Testis (tissue), 2 donors: Measurements from ENCODE around the gene SNAP47.

Experiments
- POLR2A ChIP-seq: fragments of 450-650 bp; IDR thresholded peaks from one replicate; pipeline ENCODE4 v1.6.1; 2017; ENCODE audit warnings: antibody characterized with exemption, mild to moderate bottlenecking, moderate library complexity
- TF ChIP-seq, protein P1 (sequence below), 3 experiments: fragments of 450-650 bp in 2 of 3; fragments of 200-600 bp in 1 of 3; sonication (generic) in 1 of 3; IDR thresholded peaks; one replicate each; pipeline ENCODE4 v1.5.1; 2016 to 2019; ENCODE audit warnings: antibody characterized with exemption in 3 of 3, mild to moderate bottlenecking in 2 of 3, moderate library complexity in 1 of 3

DNA sequence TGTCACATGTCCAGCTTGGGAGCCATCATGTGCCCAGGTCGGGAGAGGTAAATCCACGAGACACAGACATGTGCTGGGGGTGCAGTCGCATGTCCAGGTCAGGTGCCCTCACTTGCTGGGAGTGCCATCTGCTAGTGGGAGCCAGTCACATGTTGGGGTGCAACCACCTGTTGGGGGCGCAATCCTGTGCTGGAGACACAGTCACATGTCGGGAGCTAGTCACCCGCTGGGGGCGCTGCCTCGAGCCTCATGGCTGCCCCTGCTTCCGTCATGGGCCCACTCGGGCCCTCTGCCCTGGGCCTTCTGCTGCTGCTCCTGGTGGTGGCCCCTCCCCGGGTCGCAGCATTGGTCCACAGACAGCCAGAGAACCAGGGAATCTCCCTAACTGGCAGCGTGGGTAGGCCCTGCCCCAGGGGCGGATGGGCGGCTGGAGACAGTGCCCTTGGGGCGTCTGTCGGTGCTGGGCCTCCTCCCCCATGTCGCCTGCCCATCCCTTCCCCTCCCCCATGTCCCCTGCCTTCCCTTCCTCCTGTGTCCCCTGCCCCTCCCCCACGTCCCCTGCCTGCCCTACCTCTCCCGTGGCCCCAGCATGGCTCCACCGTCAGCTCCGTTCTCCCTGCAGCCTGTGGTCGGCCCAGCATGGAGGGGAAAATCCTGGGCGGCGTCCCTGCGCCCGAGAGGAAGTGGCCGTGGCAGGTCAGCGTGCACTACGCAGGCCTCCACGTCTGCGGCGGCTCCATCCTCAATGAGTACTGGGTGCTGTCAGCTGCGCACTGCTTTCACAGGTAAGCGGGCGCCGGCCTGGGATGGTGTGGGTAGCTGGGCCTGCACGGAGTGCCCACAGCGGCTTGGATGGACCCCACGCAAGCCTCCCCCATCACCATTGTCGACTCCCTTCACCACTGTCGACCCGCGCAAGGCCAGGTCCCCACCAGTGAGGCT is 80.5 kb downstream of the SNAP47 start, which contains the start of gene PRSS38:
- TF ChIP-seq, protein P1, sequence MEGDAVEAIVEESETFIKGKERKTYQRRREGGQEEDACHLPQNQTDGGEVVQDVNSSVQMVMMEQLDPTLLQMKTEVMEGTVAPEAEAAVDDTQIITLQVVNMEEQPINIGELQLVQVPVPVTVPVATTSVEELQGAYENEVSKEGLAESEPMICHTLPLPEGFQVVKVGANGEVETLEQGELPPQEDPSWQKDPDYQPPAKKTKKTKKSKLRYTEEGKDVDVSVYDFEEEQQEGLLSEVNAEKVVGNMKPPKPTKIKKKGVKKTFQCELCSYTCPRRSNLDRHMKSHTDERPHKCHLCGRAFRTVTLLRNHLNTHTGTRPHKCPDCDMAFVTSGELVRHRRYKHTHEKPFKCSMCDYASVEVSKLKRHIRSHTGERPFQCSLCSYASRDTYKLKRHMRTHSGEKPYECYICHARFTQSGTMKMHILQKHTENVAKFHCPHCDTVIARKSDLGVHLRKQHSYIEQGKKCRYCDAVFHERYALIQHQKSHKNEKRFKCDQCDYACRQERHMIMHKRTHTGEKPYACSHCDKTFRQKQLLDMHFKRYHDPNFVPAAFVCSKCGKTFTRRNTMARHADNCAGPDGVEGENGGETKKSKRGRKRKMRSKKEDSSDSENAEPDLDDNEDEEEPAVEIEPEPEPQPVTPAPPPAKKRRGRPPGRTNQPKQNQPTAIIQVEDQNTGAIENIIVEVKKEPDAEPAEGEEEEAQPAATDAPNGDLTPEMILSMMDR (IDR thresholded peaks at IDR 0.05): no peak
- TF ChIP-seq POLR2A: no peak
